Measurements from ENCODE around the gene KIFAP3.
"Not testable (repeated sequence)": the region's sequence is repeated elsewhere in the genome, so short reads cannot be mapped to it uniquely, and the experiment has no call there.

The KIFAP3 gene

DNA sequence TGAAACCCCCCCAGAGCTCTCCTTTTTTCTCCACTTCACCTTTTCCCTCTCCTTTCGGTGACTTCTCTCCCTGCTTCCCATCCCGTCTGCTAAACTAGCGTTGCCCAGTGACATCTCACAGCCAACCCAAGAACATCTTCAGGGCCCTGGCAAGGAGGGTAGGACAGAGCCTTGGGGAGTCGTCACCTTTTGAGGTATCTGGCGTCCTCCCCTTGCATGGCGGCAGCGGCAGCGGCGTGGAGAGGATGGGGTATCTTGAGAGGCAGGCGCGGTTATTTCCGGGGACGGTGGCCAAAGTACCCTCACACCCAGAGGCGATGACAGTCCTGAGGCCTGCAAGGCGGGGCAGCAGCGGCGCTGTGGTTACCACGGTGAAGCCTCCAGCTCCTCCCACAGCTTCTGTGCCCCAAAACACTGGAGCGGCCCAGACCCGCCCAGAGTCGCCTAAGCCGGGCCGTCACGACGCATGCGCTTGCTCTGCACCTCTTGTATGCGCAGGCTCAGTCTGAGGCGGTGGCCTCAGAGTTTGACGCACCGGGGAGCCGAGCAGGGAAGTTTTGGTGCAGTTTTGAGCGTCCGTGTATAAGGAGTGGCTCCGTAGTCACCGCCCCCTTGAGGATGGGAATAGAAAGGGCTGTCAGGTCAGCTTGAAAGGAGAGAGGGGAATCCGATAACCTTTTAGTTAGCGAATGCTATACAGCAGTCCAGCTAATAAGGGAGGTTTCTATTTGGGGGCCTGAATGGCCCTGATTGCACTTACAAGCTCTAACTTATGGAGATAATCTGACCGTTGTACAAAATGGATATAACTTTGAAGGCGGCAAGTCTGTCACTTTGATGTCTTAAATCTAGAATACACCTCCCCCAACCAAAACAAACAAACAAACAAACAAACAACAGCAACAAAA is at the start of gene KIFAP3:
TSS of gene KIFAP3 (minus strand) at position 446 of the 908 bp plus-strand sequence. CDS start at position 218, 228 bp downstream.
- DNase-seq: peak; percentile 99

DNA sequence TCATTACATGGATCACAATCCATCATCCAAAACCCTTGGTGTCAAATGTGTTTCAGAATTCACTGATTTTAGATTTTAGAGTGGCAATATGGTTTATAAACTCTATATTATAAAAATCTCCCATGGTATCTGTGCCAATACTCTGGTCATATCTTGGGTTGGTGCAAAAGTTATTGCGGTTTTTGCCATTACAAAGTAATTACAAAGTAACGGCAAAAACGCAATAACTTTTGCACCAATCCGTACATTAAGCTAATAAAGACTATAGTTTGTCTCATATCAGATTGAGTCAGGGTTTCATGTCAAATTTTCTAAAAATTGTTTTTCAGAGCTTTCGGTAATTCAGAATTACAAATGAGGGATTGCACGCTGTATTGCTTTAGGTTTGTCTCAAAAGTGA is 47.9 kb upstream of the KIFAP3 start:
- DNase-seq: no peak

DNA sequence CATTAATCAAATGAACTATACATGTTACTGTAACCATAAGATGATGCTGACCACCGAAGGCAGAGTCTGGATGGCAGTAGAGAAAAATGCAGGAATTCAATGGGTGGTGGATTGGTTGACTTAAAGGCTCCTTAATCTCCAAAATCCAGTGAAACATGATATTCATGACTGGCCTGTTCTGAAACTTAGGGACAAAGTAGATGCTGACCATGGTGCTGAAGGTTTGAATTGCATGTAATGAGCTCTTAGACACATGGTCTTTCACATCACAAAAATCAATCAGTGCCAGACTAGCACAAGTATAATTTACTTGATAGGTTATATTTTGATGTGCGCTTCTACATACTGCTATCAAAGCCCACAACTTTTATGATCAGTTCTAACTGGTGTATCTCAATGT is 40.4 kb upstream of the KIFAP3 start:
- peak; percentile 4 for DNase-seq

DNA sequence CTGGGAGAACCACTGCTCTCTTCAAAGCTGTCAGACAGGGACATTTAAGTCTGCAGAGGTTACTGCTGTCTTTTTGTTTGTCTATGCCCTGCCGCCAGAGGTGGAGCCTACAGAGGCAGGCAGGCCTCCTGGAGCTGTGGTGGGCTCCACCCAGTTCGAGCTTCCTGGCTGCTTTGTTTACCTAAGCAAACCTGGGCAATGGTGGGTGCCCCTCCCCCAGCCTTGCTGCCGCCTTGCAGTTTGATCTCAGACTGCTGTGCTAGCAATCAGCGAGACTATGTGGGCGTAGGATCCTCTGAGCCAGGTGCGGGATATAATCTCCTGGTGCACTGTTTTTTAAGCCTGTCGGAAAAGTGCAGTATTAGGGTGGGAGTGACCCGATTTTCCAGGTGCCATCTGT is 38.6 kb upstream of the KIFAP3 start:
- DNase-seq: not testable (repeated sequence)

DNA sequence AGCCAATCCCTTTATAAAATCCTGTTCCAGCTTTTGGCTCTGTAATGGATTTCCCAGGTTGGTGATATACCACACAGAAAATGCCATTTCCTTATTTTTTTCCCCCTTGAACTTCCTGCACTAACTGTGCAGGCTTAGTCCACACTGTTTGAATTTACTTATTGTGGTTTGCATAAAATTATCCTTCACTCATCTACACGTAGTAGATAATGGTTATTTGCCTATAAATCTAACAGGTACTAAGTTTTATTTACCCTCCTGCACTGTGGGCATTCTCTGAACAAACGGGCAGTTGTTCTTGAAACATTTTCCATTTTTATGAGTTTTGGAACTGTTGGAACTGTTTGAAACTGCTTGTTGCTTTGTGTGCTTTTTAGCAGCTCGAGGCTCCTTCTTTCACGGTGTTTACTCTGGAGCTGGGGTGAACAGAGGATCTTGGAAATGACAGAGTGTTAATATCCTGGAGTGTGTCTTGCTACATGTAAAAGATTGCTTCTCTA is 23.0 kb upstream of the KIFAP3 start:
- DNase-seq: no peak

DNA sequence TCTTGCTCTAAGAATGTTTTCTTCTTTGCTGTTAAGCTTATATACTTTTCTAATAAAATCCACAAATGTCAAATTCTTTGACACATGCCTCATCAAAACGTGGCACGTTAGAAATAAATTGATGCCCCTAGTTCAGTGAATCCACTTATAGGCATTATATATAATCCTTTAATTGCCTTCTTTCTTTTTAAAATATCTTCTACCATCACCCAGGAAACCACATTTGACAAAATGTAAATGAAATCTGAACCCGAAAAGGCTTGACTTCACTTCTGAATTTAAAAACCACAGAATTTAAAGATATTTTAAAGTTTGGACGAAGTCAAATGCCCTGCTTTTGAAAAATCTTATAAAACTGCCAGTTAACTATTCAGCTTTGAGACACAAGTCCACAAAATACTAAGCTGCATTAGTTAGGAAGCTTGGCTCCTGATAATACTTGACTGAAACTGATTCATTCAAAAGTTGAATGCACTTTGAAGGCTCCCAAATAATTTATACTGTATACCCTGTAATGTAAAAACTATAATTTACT is 22.4 kb upstream of the KIFAP3 start:
- DNase-seq: no peak

DNA sequence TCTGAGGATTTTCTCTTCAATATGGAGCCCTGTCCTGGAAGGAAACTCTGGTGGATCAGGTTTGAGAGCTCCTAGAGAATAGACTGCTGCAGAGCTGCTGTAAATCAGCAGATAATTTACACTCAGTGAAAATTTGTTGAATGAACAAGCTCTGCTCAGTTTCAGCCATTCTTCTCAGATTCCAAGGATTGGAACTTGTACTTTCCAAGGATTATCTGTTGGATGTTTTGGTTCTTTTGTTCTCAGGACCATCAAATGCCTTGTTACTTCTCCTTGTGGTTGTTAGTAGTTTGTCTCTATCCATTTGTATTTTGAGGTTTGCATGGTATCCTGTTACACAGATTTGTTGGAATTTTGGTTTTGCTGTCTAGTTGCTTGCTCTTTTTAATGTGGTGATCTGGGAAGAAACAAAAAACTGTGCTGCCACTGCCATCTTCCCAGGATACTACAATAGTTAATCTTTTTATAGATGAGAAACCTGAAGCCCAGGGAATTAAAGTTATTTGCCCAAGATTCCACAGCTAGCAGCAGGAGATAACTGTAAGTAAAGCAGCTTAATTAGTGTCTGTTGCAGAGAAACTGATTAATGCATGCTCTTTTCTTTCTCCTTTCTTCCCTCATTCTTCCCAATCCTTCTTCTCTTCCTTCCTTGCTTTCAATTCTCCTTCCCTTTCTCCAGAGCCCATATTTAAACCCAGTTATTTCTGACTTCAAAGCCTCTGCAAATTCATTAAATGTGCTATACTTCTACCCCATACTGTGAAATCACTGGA is 21.7 kb upstream of the KIFAP3 start:
- no peak for DNase-seq

DNA sequence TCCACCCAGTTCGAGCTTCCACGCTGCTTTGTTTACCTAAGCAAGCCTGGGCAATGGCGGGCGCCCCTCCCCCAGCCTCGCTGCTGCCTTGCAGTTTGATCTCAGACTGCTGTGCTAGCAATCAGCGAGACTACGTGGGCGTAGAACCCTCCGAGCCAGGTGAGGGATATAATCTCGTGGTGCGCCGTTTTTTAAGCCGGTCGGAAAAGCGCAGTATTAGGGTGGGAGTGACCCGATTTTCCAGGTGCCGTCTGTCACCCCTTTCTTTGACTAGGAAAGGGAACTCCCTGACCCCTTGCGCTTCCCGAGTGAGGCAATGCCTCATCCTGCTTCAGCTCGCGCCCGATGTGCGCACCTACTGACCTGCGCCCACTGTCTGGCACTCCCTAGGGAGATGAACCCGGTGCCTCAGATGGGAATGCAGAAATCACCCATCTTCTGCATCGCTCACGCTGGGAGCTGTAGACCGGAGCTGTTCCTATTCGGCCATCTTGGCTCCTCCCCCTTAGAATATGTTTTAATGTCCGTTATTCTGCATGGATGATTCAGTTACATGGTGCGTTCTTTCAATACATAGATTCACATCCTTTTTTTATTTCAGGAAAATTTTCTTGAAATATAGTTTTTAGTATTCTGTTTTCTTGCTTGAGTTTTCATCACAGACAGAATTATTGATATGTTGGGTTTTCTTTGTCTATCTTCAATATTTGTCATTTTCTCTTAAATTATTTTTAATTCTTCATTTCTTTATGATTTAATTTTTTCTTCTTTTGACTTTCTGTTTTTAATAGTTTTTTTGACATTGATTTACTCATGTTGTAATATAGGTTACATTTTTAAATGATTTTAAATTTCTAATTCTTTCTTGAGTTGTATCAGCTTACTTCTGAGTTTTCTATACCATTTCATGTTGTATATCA is 20.5 kb upstream of the KIFAP3 start:
- DNase-seq: not testable (repeated sequence)

DNA sequence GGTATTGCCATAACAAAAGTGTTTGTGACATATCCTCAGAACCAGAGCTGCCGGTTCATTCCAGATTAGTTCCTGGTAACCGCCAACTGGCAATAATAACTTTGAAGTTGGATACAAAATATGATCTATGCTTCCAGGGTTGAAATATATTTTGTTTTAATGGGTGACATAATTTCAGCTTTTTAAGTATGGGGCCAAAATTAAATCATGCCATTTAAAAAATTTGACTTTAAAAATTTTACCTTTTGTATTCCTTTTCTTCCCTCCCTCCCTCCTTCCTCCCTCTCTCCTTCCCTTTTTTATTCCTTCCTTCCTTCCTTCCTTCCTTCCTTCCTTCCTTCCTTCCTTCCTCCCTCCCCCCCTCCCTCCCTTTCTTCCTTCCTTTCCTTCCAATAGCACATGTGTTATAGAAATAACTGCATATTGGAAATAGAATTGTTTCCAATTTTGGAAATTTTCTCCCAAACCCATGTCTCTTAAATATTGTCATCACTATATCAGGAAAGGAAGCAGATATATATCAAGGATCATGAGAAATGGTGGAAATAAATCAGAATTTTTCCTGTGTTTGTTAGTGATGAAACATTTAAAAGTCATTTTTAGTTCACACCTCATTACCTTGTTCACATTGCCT is 12.0 kb upstream of the KIFAP3 start:
- no peak for DNase-seq

DNA sequence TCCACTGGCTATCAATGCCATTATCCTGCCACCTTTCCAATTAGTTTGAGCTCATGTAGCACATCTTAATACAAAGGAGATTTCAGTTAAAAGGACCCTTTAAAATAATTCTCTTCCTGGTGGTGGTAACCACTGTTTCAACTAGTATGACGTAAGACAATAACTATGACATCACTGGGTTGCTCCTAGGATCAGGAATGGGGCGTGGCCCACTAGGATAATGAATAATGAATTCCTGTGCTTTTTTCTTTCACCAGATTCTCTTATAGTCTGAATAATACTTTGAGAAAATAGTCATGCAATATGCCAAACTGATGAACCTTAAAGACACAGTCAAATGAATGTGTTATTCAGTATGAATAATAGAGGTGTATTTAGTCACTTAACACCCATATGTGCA is 10.6 kb upstream of the KIFAP3 start:
- no peak for DNase-seq

DNA sequence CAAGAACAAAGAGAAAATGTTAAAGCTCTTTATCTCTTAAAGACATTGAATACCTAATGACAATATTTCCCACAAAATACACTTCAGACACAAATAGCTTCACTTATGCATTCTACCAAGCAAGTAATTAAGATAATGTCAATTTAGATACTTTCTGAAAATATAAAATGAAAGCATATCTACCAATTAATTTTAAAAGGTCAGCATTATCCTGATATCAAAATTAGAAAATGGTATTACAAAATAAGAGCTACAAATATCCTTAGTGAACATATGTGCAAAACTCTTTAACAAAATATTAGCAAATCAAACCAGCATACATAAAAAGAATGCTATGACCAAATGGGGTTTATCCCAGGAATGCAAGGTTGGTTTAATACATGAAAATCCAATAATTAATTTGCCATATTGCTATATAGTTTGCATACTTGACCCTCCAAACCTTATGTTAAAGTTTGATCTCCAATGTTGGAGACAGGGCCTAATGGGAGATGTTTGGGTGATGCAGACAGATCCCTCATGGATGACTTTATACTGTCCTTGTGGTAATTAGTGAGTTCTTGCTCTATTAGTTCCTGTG is 4.2 kb upstream of the KIFAP3 start:
- DNase-seq: no peak

DNA sequence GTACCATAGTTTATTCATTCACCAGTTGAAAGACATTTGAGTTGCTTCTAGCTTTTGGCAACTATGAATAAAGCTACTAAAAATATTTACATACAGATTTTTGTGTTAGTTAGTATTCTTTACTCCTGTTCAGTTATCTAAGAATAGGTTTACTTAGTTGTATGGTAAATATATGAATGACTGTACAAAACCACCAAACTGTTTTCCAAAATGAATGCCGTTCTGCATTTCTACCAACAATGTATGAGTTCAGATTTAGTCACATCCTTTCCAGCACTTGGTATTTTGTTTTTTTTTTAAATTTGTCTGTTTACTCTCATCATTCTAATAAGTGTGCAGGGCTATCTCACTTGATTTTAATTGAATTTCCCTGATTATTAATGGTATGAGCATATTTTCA is 3.4 kb upstream of the KIFAP3 start:
- DNase-seq: no peak

DNA sequence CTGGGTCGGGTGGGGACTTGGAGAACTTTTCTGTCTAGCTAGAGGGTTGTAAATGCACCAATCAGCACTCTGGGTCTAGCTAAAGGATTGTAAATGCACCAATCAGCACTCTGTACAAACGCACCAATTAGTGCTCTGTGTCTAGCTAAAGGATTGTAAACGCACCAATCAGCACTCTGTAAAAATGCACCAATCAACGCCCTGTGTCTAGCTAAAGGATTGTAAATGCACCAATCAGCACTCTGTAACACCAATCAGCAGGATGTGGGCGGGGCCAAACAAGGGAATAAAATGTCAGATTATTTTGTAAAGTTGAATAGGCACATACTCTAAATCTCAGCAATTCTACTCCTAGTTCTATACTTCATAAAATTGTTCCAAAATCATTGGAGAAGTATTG is 2.5 kb upstream of the KIFAP3 start:
- DNase-seq: not testable (repeated sequence)

DNA sequence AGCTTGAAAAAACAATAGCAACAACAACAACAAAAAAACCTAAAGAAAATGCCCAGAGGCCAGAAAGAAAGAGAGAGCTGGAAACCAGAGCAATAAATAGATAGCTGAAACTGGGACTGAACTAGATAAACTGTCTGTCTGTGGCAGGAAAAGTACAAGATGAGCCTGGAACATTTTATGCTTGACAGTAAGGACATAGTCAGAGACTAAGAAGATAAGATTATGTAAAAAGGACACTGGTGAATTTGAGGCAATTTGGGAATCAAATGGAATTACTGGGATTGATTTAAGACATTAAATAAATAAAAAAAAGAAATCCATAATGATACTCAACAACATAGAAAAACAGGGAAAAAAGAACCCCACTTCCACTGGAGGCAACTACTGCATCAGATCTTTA is 1.7 kb upstream of the KIFAP3 start:
- no peak for DNase-seq

DNA sequence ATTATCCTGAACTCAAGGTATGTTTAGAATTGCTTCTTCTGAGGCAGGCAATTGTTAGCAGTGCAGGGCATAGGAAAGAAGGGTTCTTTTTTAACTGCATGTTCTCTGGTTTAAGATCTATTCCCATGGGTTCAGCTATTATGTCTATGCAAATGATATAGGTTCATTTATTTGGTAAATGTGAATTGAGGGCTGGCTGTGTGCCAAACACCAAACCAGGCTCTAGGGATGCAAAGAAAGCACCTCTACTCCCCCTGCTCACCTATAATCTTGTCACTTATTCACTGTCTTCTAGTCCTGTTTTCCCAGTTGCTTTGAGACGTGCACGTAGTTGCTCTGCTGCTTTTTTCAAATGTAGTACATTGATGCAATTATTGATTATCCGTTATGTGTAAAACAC is 691 bp upstream of the KIFAP3 start:
- no peak for DNase-seq

DNA sequence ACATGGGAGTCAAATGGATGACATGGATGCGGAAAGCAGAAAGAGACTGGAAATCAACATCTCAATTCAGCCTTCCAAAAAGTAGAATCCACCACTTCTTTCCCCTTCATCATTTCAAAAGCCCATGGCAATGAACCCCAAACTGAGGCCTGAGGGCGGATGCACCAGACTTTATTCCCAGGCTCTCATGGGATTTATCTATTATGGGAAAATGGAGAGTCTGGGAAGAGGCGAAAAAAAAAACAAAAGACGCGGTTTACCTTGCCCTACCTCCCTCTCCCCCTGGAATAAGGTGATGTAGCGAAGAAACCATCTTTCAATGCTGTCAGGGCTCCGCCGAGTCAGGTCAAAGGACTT is 624 bp downstream of the KIFAP3 start:
- no peak for DNase-seq

DNA sequence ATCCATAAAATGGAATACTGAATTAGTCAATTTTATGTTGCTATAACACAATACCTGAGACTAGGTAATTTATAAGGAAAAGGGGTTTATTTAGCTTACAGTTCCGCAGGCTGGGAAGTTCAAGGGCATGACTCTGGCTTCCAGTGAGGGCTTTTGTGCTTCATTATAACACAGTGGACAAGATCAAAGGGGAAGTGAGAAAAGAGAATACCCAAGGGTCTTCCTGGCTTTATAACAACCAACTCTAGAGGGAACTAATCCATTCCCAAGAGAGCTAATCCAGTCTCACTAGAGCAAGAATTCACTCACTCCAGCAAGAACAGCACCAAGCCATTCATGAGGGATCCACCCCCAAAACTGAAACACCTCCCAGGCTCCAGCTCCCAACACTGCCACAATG is 3.1 kb downstream of the KIFAP3 start:
- DNase-seq: no peak

DNA sequence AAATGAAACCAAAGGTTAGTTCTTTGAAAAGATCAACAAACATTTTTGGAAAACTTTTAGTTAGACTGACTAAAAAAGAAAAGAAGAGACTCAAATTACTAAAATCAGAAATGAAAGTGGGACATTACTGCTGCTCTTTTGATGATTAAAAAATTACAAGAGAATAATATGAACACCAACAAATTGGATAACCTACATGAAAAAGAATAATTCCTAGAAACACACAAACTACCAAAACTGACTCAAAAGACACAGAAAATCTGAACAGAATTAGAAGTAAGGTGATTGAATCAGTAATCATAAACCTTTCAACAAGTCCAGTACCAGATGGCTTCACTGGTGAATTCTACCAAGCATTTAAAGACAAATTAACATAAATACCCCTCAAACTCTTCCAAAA is 5.6 kb downstream of the KIFAP3 start:
- no peak for DNase-seq

DNA sequence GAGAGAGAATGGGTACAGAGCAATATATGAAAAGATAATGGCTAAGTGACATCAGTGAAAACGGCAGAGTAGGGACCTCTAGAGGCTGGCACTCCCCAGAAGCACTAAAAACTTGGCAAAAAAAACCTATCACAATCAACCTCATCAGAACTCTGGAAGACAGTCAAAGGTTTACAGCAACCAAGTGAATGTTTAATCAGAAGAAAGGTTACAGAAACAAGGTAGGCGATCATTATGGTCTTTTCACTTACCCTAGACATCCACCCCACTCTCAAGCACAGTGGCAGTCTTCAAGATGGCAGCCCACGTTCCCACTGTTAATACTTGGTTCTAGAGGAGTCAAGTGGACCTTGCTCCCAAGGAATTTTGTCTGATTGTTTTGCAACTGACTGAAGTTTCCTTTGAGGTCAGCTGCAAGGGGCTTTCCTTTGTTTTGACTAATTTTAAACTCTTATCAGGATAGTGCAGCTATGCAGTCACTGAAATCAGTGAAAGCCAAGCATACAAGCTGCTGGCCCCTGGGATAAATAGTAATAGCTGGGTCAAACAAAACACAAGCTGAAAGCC is 7.2 kb downstream of the KIFAP3 start:
- DNase-seq: peak; percentile 69

DNA sequence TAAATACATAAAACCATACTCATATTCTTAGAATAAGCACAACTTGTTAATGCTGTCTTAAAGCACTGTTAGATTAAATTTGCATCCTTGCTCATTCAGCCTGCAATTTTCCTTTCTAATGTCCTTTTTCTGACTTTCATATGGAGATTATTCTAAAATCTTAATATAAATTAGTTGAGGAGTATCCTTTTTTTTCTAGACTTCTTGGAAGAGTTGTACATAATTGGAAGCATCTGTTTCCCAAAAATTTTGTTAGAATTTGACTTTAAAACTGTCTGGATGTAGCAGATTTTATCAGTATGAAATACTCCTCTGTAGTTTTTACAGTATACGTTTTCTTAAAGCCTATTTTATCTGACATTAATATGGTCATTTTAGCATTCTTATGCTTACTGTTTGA is 9.7 kb downstream of the KIFAP3 start:
- DNase-seq: no peak

DNA sequence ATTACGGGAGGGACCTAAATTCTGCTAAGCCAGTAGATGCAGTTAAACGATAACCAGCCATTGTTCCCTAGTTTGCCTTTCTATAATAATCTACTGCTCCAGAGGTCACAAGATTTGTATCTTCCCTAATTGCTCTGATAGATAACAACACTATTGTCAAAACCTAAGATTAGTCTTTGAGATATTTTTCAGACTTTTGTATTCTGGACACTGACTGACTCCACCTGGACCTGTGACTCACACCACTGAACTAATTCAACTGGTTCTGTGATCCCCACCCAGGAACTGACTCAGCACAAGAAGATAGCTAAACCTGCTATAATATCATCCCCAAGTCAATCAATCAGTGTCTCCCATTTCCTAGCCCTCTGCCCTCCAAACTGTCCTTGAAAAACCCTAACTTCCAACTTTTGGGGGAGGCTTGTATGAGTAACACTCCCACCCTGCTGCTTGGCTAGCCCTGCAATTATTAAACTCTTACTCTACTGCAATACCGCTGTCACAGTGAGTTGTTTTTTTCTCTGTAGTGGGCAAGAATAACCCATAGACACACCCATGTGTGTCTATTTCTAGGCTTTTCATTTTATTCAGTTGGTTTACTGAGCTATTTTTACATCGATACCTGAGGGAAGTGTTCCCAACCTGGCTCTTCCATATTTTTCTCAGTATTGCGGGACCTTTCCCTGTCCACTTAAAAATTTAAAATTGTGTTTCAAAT is 11.2 kb downstream of the KIFAP3 start:
- peak; percentile 28 for DNase-seq

All from hematopoietic multipotent progenitor cell treated with erythropoietin and hydrocortisone succinate and interleukin-3 and kit ligand, for 8 days (in vitro differentiated cells).